NCI-H748 (cell line): ENCODE results near the gene EPPIN.

Experiments used
- DNase-seq: peaks from one replicate; lab custom pipeline; 2025; ENCODE audit not compliant: unreplicated experiment; lab: John Stamatoyannopoulos, UW

EPPIN gene

DNA sequence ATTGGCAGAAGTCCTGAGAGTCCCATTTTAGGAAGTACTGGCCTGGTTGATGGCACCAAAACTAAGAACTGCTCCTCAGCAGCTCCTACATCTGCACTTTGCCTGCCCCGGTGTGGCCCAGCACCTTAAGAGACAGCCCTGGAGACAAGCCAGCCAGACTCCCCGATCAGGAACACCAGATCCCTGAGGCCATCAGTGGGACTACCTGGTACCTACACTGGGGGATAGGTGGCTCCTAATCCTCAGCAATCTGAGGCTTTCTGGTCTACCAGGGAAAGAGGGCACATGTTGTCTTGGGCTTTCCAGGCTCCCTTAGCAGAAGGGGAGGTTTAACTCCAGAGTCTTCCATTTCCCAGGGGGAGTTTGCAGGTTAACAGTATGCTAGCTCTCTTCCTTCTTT, 7.8 kb downstream of the EPPIN start, which contains the start of gene WFDC6:
TSS of gene WFDC6 (minus strand) at position 101 of the 400 bp plus-strand sequence. CDS start at position 26, 75 bp downstream.
- no peak for DNase-seq

GRCh38 chr20:45538209-45538799, 8.9 kb downstream of the EPPIN start:
- no peak for DNase-seq

DNA sequence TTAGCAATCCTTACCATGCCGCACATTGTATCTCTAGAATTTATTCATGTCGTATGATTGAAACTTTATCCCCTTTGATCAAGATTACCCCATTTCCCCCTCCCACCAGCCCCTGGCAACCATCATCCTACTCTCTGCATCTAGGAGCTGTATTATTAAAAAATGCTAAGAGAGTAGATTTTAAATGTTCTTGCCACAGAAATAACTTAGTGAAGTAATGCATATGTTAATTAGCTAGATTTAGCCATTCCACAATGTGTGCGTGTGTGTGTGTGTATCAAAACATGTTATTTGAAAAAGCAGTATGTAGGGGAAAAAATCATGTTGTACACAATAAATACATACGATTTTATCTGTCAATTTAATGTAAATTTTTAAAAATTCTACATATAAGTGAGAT, 19.9 kb downstream of the EPPIN start:
- DNase-seq = no peak

GRCh38 chr20:45523821-45524220, 23.4 kb downstream of the EPPIN start:
- DNase-seq = no peak

GRCh38 chr20:45518282-45518681, 28.9 kb downstream of the EPPIN start:
- no peak for DNase-seq

GRCh38 chr20:45515147-45515913, 31.9 kb downstream of the EPPIN start, which contains the start of gene SPINT3:
Gene SPINT3 (minus strand): TSS chr20:45515622. CDS start chr20:45515608, 14 bp downstream.
- DNase-seq = no peak

- no peak for DNase-seq
Observed at GRCh38 chr20:45510242-45510862, 36.8 kb downstream of the EPPIN start.

DNA sequence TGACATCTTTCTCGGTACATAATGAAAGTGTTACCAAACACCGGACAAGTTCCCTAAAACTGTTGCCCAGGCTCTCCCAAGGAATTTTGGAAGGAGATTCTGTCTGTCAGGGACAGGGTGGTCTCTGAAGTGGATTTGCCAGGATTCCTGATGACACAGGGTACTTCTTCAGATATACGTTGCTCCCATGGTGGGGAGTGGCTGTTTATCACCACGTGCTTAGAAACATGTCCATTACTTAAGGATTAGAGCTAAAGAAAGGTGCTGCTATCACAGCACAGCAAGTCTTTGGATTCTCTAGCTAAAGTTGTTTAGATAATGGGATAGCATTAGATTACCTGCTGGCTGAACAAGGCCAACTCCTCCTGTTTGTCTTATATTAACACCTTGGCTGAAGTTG, 38.1 kb downstream of the EPPIN start:
- DNase-seq = no peak

GRCh38 chr20:45508068-45508886, 38.9 kb downstream of the EPPIN start:
- DNase-seq = no peak

DNA sequence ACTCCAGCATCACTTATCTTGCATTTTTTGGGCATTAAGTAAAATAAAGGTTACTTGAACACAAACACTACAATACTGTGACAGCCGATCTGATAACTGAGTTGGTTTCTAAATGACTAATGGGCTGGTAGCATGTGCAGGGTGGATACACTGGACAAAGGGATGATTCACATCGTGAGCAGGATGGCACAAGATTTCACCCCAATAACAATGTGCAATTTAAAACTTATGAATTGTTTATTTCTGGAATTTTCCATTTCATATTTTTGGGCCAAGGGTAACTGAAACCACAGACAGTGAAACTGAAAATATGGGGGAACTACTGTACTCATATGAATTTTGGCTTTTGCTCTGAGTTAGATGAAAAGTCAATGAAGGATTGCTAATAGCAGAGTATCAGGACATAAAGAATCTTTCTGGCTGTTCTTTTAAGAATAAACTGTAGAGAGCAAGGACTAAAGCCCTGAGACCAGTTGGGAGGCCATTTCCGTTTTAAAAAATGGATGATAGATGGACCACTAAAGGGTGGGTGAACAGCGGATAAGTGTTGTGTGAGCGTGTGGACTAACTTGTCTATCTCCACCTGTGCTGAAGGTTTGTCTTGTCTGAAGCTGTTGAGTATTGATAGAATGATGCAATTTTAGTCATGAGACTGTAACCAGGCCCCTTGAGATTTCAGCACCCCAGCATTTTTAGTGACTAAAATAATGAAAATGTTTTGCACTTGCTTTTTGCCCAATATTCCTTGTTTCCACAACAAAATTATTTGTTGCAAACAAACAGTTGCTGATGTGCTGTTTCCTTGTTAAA, 40.0 kb downstream of the EPPIN start:
- DNase-seq = no peak

GRCh38 chr20:45506398-45506797, 40.8 kb downstream of the EPPIN start:
- DNase-seq = no peak

DNA sequence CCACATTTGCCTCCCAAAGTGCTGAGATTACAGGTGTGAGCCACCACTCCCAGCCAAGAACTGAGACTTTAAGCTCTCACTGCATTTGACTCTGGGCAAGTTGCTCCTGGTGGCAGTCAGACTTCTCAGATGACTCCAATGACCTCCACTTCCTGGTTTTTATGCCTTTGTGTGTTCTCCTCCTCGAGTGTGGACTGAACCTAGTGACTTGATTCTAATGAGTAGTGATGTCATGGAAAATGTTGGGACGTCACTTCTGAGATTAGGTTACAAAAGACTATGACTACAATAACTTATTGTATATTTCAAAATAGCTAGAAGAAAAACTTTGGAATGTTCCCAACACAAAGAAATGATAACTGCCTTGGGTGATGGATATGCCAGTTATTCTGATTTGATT, 43.8 kb downstream of the EPPIN start:
- DNase-seq = no peak

DNA sequence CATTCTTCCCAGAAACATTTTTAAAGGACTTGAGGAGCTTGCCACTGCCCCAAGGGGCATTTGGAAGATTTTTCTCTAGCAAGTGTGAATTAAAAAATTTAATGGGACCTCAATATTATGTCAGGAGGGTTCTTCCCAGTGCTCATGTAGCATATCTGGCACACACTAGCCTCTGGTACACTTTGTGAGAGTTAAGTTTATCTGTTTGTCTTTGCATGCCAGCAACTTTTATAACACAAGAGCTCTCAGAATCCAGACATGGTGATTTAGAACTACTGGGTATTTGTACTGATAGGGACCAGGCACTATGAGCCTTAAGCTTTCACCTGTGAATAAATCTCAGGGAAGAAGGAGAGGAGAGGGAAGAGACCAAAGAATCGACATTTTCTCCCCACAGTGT, 44.6 kb downstream of the EPPIN start:
- no peak for DNase-seq

DNA sequence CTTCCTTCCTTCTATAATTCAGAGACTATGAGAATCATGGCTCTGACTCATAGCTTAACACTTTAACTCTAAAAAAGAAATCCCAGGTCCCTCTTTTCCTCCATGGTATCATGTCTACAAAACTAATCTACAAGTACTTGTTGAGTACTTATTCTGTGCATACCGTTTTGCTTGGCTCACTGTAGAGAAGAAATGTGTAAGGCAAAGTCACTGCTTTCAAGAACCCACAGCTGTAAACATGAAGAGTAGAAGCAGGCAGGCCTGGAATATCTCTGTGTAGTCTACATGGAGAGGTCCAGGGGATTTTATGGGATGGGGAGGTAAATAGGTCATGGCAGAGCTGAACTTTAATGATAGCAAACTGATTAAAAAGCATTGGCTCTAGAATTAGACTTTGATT, 45.6 kb downstream of the EPPIN start:
- no peak for DNase-seq

DNA sequence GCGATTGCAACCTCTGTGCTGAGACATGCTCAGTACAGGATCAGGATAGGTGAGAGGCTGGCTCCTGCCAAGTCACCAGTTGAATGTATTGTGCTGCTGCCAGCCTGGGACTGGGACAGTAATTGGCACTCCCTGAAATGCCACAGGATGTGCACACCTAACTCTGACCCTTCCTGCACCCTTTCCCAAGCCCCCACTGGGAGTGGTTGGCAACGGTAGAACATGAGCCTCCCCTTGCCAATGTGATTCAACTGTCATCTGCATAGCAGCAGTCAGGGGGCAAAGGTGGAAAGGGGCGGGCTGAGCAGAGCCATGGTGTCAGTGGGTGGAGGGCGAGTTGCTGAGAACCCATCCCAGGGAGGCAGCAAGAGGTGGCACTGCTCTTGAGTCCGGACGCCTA, 47.2 kb downstream of the EPPIN start:
- DNase-seq = no peak

DNA sequence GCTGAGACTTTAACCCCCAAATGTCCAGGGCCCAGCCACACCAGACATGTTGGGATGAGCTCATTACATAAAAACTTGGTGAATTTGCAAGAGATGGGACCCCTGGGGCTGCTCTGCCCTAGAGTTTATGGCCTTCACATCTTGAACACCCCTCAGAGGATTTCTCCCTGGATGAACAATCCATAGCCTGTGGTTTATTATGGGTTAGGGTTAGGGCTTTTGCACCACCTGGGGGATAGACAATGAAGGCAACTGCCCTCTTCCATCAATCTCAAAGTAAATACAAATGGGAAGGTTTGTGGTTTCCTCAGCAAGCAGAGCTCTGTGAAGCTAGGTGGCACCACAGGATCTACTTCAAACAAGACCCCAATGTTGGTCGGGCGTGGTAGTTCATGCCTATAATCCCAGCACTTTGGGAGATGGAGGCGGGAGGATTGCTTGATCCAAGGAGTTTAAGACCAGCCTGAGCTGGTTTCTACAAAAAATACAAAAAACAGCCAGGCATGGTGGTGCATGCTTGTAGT, 49.2 kb downstream of the EPPIN start:
- no peak for DNase-seq

DNA sequence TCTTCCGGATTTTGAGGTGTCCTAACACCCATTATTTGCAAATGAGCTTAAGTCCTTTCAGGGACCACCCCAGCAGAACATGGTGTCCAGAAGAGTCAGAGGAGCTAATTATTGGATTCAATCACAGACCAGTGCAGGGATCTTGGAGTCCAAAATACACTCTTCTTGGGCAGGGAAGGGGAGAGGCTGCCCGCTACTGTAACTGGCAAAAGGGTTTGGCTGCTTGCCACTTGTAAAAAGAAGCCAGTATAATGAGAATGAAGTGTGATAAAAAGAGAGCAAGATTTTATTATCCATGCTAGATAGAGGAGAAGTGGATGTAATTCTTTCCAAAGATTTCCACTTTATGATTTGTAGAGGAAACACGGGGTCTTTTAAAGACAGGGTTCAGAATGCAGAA, 51.0 kb downstream of the EPPIN start:
- no peak for DNase-seq

GRCh38 chr20:45495501-45495941, 51.7 kb downstream of the EPPIN start:
- no peak for DNase-seq
